Fibroblast of lung (primary cell): ENCODE measurements around the gene MEPE. TPM values are rescaled to one million over a fixed set of nuclear protein-coding genes. Genes with fewer than 3 reads are reported as not detected.
A peak's percentile ranks its signal among the peaks of the same experiment; 100 is the strongest.

ENCODE experiments used
- DNase-seq, 2 donors: peaks; one replicate each; pipeline versions ENCODE4 v3.0.0 to v3.0.0-alpha.2; 2010; ENCODE audit warnings: low read depth in 2 of 2
- H2AFZ ChIP-seq: 2 replicates; pipeline ENCODE4 v1.5.1; 2012; ENCODE audit warnings: low read length, control low read depth, inconsistent platforms
- H3K27ac ChIP-seq: 2 replicates; pipeline ENCODE4 v1.5.1; 2011; ENCODE audit warnings: low read length, control low read depth; ENCODE audit not compliant: insufficient read depth
- H3K27me3 ChIP-seq: 2 replicates; pipeline ENCODE4 v1.5.1; 2011; ENCODE audit warnings: mild to moderate bottlenecking, low read length; ENCODE audit not compliant: control insufficient read depth, insufficient read depth
- H3K36me3 ChIP-seq: 2 replicates; pipeline ENCODE4 v1.5.1; 2011; ENCODE audit warnings: low read length; ENCODE audit not compliant: control insufficient read depth, insufficient read depth
- H3K4me1 ChIP-seq: 2 replicates; pipeline ENCODE4 v1.5.1; 2011; ENCODE audit warnings: low read length; ENCODE audit not compliant: control insufficient read depth, insufficient read depth; ENCODE audit errors: extremely low read depth
- H3K4me2 ChIP-seq: 2 replicates; pipeline ENCODE4 v1.5.1; 2011; ENCODE audit warnings: low read length, control low read depth; ENCODE audit not compliant: insufficient read depth; ENCODE audit errors: extremely low read depth
- H3K4me3 ChIP-seq, 4 experiments: fragments of 200-600 bp in 1 of 4; sonication (generic) in 1 of 4; replicated peaks in 1 of 4; 2 replicates each; pipeline ENCODE4 v1.5.1; 2011 to 2016; ENCODE audit warnings: low read length in 4 of 4, low read depth in 3 of 4, mild to moderate bottlenecking in 3 of 4, control low read depth in 2 of 4, inconsistent platforms in 1 of 4, mixed read lengths in 1 of 4; ENCODE audit not compliant: insufficient read depth in 1 of 4; ENCODE audit errors: control extremely low read depth in 1 of 4
- H3K79me2 ChIP-seq: 2 replicates; pipeline ENCODE4 v1.5.1; 2012; ENCODE audit warnings: mild to moderate bottlenecking, low read length, inconsistent platforms; ENCODE audit not compliant: control insufficient read depth, insufficient read depth
- H3K9ac ChIP-seq: 2 replicates; pipeline ENCODE4 v1.5.1; 2011; ENCODE audit warnings: mild to moderate bottlenecking, low read length, control low read depth; ENCODE audit not compliant: insufficient read depth
- H3K9me3 ChIP-seq: 2 replicates; pipeline ENCODE4 v1.5.1; 2012; ENCODE audit warnings: low read depth, low read length; ENCODE audit not compliant: control insufficient read depth, insufficient read depth
- H4K20me1 ChIP-seq: 2 replicates; pipeline ENCODE4 v1.5.1; 2011; ENCODE audit warnings: low read length; ENCODE audit not compliant: control insufficient read depth, insufficient read depth; ENCODE audit errors: extremely low read depth
- CTCF ChIP-seq, 2 donors: IDR thresholded peaks in 1 of 2; conservative IDR thresholded peaks in 1 of 2; 1 replicate in 1 of 2; 2 replicates in 1 of 2; pipeline ENCODE4 v1.5.1; 2011 to 2012; ENCODE audit warnings: low read length in 2 of 2, control low read depth in 1 of 2, inconsistent platforms in 1 of 2, low read depth in 1 of 2, mild to moderate bottlenecking in 1 of 2
- EZH2 ChIP-seq: IDR thresholded peaks from 2 replicates; pipeline ENCODE4 v1.5.1; 2012; ENCODE audit warnings: low read length, control low read depth, mild to moderate bottlenecking; ENCODE audit errors: missing control alignments
- polyA plus RNA-seq, 2 donors: library from polyadenylated mRNA; depleted of rRNA in 1 of 2; stranded (reverse) in 1 of 2; unstranded in 1 of 2; fragments of >200 nt; gene quantifications; 2 replicates each; pipeline ENCODE4 v1.2.1, GENCODE V29; 2011 to 2012; ENCODE audit warnings: missing spikeins in 1 of 2
- total RNA-seq: library from RNA; depleted of rRNA; stranded (reverse); fragments of >200 nt; gene quantifications from 2 replicates; pipeline ENCODE4 v1.2.1, GENCODE V29; 2014

Gene MEPE
- total and polyA plus RNA-seq, 2 donors (not counting 1 experiment from before 2014, with no cell fraction given), result not detected

GRCh38 chr4:87880106-87880505 is 47.3 kb downstream of the MEPE start:
- no peaks in the 10 kb centered on the region for H3K9me3 ChIP-seq
- H2AFZ ChIP-seq, result no peak overlapping the region
- no peaks in the 10 kb centered on the region for H3K27me3 ChIP-seq
- no peak for DNase-seq
- H3K4me2 ChIP-seq, result no peak overlapping the region
- H4K20me1 ChIP-seq, result no peaks in the 10 kb centered on the region
- H3K4me1 ChIP-seq, result no peaks in the 10 kb centered on the region
- no peak overlapping the region for H3K27ac ChIP-seq
- no peak overlapping the region for H3K4me3 ChIP-seq
- no peaks in the 10 kb centered on the region for H3K36me3 ChIP-seq
- TF ChIP-seq EZH2, result no peak
- no peak for TF ChIP-seq CTCF (conservative IDR thresholded peaks at IDR 0.05 in 1 of 2, IDR thresholded peaks at IDR 0.05 in 1 of 2; ENCODE audit: low read depth in 1 of 2, low read length in 2 of 2)
- no peak overlapping the region for H3K9ac ChIP-seq
- no peaks in the 10 kb centered on the region for H3K79me2 ChIP-seq

GRCh38 chr4:87881115-87881514 is 48.3 kb downstream of the MEPE start:
- Histone ChIP-seq H3K4me3 (no peak overlapping the region), H3K4me1 (no peaks in the 10 kb centered on the region), H3K79me2 (no peaks in the 10 kb centered on the region), H2AFZ (no peak overlapping the region), H3K9me3 (no peaks in the 10 kb centered on the region), H4K20me1 (no peaks in the 10 kb centered on the region), H3K36me3 (no peaks in the 10 kb centered on the region), H3K27me3 (no peaks in the 10 kb centered on the region), H3K4me2 (no peak overlapping the region), H3K9ac (no peak overlapping the region), H3K27ac (no peak overlapping the region)
- peak in 1 of 2 donors; percentile 32 for DNase-seq
- TF ChIP-seq CTCF (conservative IDR thresholded peaks at IDR 0.05 in 1 of 2, IDR thresholded peaks at IDR 0.05 in 1 of 2; ENCODE audit: low read depth in 1 of 2, low read length in 2 of 2), result no peak
- no peak for TF ChIP-seq EZH2

- H3K27ac ChIP-seq, result no peak overlapping the region
- no peak overlapping the region for H2AFZ ChIP-seq
- H3K27me3 ChIP-seq, result no peaks in the 10 kb centered on the region
- no peaks in the 10 kb centered on the region for H4K20me1 ChIP-seq
- H3K4me2 ChIP-seq, result no peak overlapping the region
- no peaks in the 10 kb centered on the region for H3K4me1 ChIP-seq
- H3K79me2 ChIP-seq, result no peaks in the 10 kb centered on the region
- H3K9ac ChIP-seq, result no peak overlapping the region
- peak; percentile 9 to 82 for DNase-seq
- no peak for TF ChIP-seq EZH2
- no peak for TF ChIP-seq CTCF (conservative IDR thresholded peaks at IDR 0.05 in 1 of 2, IDR thresholded peaks at IDR 0.05 in 1 of 2; ENCODE audit: low read depth in 1 of 2, low read length in 2 of 2)
- H3K9me3 ChIP-seq, result no peaks in the 10 kb centered on the region
- no peak overlapping the region for H3K4me3 ChIP-seq
- H3K36me3 ChIP-seq, result no peaks in the 10 kb centered on the region
Observed at GRCh38 chr4:87882321-87882720, 49.6 kb downstream of the MEPE start.
